GM18519 (cell line): ENCODE results near the gene LRP1B.
A peak's percentile ranks its signal among the peaks of the same experiment; 100 is the strongest.

ENCODE experiments used
- ATAC-seq: cut with Tn5 transposase; IDR thresholded peaks from one replicate; pipeline ENCODE4 v1.9.1; 2021; ENCODE audit warnings: mild to moderate bottlenecking, moderate library complexity; ENCODE audit not compliant: unreplicated experiment, low FRiP score

Gene LRP1B

DNA sequence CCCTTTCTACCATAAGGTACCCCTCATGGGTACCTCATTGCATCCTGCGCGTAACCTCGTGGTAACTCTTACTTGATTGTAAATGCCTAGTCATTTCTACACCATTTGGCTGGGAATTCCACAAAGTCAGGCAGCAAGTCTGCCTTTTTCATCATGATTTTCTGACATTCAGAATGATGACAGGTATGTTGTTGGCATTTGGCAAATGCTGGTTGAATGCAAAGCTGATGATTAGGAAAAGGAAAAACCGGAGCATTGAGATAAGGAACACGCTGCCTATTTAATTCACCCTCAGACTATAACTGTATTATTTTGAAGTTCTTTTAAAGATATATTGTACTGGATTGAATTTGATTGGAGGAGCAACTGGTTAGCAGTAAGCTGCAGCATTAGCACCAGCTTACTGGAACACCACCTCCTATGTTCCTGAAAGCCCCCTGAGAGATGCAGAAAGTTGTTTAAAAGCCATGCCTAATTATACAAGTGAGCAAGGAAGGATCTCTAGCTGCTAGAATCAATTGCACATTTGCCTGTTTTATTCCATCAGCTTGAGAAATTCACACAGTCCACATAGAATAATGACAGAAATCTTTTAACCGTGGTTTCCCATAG is 520.1 kb downstream of the LRP1B start:
- no peak for ATAC-seq

DNA sequence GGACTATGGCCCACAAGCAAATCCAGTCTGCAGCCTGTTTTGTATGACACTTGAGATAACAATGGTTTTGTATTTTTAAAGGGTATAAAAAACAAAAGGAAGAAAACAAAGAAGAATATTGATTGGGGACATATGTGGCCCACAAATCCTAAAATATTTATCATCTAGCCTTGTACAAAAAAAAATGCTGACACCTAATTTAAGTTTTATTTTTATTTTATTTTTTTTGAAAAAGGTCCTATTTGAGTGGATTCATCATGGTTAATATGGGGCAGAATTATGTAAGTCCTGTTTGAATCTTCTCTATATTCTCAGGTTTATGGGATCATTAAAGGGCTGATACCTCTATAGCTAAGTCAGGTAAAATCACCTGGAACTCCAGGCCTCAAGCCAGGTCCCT is 525.7 kb downstream of the LRP1B start:
- no peak for ATAC-seq

DNA sequence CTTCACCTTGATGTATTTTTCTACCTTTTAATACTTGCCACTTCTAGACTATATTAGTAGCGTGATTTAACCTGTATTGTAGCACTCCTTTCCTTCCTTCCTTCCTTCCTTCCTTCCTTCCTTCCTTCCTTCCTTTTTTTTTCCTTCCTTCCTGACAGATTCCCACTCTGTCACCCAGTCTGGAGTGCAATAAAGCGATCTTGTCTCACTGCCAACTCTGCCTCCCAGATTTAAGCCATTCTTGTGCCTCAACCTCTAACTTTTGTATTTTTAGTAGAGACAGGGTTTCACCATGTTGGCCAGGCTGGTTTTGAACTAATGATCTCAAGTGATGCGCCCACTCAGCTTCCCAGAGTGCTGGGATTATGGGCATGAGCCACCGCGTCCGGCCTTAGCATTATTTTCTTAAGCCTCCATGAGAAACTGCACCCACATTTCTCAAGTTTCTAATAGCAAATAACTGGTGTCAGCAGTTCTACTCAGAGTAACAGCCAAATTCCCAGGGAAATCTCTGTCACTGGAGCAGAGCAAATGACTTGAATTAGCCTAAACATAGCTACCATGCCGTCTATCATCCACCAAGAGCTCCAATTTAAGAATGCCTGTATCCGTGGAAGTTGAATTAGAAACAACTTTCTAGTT is 529.2 kb downstream of the LRP1B start:
- no peak for ATAC-seq

DNA sequence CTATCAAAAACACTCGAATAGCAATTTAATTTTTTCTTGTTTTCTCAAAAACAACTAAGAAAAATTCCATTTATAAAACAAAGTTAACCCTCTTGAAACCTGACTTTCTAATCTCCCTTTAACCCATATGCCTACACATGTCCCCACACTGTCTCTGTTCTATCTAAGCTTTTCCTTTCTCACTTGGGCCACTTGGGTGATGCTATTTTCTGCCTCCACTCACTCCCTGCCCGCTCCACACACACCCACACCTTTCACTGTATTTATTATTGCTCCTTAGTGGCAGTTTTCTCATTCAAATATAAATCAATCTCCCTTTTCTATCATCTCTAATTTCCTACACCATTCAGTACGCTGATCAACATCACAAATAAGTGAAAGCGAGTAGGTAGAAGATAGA is 531.1 kb downstream of the LRP1B start:
- no peak for ATAC-seq

DNA sequence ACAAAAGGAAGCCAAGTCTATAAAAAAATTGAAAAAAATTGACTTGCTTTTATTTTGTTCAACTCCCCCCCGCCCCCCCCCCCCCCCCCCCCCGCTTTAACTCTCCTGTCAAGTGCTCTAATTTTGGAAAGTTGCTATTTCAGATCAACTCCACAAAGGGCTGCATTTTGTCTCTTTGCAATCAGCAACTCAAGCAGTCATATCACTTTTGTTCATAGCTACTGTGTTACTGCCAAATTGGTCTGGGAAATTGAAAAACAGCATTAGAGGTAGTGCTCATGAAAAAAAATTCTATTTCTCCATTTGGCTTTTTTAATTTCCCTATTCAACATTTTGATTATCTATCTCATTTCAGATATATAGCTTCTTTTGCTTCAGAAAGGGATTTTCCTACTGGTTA is 531.8 kb downstream of the LRP1B start:
- no peak for ATAC-seq

DNA sequence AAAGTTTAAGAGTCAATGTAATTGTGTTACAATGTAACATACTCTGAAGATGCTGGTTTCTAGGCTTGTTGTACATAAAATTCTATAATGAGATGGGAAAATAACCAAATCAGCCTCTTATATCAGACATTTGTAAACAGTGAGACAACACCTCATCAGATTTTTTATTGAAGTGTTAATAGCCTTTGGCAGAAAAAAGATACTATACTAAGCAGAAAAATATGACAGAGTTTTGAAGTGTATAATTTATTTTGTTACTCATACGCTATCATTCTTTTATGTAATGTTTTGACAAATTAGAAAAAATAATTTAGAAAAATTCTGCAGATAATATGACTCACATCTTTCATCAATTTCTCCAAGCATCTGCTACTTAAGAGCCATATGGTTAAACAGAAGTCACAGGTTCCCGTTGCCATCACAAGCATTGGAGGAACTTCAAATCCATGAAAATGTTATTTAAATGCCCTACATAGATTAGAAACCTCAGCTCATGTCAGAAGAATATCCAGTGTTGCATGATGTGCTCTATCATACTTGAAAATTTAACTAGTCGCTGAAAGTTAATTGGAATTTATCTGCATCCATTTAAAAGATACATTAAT is 535.4 kb downstream of the LRP1B start:
- ATAC-seq: no peak

DNA sequence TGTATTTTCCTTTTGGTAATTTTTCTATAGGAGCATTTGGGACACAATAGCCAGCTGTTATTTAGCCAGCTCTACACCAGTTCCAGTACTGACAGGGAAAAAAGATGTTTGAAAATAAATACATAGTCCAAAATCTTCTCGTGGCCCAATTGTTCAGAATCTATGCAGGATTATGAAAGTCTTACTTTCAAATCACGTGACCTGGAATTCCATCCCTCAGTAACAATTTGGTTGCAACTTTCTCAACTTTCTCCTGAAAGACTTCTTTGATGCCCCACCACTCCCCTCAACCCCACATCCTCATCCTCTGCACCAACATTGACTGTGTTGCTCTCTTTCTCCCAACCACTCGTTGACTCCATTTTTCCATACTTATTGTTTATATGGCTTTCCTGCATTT is 539.0 kb downstream of the LRP1B start:
- no peak for ATAC-seq

DNA sequence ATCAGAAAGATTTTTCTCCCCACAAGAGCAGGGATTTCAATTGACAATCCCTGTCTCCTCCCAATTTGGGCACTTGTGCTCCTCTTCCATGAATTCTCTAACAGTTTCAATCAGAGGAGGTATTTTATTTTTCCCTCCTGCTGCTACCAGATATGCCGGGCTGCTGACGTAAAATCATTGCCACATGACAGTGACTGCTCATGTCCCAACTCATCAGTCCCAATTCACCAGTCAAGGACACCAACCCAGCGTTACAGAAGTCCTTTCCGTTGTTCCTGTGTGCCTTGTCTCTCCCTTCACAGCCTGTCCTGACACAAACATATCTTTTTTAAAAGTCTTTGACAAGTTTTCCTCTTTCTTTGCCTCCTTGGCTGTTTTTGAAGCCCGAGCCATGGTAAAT is 540.2 kb downstream of the LRP1B start:
- no peak for ATAC-seq

DNA sequence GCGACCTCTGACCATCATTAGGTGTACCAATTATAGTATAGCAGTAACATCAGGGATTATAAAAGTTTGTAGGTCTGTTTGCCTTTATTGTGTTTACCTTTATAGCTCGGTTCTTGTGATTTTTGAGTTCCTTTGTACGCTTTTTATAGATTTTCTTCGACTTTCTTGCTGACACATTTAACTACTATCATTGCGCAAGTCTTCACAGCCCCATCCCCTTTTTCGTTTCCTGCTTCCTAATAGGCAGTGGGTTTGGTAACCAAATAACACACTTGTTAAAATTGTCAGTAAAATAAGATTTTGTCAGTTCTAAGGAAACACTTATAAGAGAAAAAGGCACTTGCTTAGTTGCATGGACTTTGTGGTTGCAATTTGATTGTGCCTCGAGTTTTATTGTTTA is 541.5 kb downstream of the LRP1B start:
- no peak for ATAC-seq

DNA sequence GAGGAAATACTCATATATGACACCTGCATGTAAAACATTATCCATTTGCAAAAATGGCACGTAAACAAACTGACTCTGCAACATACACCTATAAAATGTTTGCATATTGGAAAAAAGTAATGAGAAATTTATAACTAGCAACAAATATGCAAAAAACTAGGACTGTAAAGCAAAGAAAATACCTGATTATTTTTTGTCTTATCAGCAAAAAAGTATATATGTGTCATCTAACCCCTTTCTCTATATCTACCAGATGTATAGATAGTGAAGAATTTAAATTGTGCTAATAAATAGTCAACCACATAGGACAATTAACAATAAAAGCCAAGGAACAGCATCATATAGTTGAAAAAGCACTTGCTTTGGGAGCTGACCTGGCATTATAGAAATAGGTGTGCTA is 543.8 kb downstream of the LRP1B start:
- ATAC-seq: no peak

DNA sequence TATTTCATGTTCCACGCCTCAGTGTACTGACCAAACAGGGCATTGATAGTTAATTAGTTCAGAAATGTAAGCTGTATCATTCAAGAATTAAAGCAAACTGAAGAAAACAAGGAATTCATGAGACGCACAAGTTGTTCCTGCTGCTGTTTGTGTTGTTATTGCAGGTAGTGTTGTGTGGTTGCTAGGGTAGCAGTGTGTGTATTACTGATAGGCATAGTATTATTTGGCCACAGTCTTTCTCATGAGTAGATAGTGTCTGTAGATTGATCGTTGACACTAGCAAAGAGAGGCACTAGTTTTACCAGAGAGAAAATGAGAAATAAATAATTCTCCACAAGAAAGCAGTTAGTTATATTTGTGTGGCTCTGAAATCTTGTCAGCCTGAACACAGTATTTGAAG is 548.6 kb downstream of the LRP1B start:
- ATAC-seq: no peak

DNA sequence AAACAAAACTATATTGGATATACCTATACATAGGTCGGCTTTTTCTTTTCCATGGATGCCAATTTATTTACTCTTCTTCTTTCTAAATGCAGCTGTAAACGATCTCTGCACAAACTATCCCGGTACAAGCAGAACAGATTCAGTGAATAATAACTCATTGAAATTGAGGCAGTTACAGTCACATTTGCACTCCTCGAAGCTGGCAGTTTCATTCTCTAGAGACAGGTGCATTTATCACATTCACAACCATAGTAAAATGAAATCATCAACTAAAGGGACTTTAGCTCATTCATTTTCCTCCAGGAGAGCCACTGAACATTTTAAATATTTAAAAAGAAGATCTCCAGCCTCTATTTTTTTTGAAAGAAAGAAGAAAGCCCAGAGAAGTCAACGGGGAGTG is 551.7 kb downstream of the LRP1B start:
- no peak for ATAC-seq

DNA sequence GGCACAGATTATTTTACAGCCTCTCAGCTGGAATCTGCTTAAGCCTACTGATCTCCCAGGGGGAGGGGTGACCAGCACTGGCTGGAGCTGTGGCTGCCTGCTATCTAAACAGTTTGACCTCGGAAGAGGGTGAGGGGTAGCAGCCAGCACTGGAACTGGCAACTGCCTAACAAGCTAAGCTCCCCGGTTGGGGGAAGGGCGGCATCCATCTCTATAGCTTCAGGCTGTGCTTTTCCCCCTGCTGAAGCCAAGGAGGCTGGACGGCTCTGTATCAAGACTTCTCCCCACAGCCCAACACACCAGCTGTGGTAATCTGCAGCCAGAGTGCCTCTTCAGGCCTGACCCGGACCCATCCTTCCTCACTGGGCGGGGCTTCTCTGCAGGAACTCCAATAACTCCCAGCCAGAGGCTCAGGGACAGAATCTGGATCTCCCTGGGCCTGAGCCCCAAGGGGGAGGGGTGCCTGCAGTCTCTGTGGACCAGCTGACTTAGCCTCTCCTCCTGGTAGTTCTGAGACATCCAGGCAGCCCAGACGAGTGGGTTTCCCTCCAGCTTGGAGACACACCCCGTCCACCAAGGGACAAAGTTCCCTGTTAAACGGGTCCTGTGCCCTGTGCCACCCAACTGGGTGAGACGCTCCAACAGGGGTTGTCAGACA is 560.2 kb downstream of the LRP1B start:
- no peak for ATAC-seq

DNA sequence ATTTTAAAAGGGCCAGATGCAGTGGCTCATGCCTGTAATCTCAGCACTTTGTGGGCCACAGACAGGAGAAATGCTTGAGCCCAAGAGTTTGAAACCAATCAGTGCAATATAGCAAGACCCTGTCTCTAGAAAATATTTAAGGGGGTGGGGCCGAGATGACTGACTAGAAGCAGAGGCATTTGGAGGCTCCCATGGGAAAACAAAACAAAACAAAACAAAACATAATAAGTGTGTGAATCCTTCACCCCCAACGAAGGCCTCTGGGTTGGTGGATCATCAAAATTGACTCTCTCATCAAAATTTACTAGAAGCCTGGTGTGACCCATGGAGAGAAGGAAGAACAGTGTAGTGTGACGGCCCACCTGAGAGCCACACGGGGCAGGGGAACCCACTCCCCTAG is 560.9 kb downstream of the LRP1B start:
- ATAC-seq: no peak

DNA sequence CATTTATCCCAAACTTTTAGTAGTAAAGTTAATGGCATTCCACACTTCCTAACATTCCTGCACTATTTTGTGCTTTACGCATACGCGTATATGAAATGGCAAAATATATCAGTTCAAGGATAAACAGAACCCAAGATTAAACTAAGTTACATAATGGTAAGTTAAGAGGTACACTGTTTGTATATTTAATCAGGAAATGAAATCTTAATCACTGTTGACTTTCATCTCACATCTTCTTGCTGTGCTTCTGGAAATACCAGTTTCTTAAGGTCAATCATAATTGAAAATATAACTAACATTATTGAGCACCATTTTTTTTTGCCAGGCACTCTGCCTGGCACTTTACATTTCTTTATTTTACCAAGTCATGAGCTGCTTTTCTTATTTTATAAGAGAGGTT is 565.2 kb downstream of the LRP1B start:
- no peak for ATAC-seq

DNA sequence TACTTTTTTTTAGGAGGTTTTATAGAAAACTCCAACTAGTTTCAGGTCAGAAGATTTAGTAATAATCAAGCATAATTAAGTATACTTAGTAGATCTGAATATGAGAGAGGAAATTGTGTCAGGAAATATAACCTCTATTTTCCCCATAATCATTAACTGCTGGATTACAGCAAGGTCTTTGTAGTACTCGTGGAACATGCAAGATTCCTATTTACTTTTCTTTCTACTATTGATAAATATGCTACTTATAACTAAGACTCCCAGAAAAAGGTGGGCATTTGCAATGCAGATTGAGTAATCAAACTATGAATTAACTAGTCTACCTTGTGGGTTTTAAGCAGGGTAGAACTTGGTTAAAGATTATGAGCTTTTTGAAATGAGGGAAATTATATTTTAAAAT is 570.1 kb downstream of the LRP1B start:
- no peak for ATAC-seq

DNA sequence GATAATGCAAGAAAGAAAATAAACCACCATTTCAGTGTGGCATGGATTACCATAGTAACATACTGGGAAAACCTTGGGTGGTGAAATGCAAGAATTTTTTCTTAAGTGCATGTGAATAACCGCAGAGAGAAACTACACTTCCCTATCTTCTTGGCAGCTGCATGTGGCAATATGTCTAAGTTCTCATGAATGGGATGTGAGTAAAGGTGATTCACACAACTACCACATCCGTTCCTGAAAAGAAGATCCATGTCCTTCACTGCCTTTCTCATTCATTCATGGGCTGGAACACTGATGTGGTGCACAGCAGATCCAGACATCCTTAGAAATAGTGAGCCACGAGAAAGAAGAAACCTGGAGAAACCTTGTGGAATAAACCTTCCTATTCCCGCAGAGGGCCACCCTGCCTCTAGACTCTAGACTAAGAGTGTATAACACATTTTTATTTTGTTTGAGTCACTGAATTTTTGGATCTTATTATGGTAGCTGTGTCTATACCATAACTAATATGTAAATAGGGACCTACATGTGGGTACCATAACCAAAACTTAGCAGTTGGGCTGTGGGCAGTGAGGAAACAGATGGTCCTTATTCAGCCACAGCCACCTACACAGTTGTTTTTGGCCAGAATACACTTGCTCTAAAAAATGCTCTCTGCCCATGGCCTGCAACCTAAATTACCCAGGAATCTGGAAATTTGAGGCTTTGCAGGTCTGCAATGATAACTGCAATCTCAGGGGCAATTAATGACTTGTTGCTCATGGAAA is 573.3 kb downstream of the LRP1B start:
- peak; percentile 52 for ATAC-seq

DNA sequence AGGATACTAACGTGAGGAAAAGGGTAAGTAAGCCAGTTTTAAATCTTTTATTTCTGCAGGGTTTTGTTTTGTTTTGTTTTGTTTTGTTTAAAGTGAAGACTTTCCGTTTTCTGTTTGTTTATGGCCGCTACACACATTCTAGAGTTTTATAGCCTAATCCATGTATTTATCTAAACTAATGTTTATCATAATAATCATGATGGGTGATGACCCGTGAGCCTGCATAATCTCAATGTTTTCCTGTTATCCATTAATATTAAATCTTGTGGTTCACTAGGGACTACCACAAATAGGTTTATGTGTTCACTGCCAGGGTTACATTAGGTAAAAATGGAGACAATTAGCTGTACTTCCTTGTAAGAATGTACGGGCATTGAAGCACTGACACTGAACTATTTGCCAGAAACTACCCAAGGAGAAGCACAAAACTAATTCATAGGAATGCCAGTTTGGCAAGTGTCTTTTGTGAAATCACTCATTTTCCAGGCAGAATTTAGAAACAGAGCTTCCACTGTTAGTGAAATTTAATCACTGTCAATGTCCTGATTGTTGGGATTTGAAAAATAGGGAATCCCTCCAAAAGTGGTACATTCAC is 574.8 kb downstream of the LRP1B start:
- no peak for ATAC-seq

DNA sequence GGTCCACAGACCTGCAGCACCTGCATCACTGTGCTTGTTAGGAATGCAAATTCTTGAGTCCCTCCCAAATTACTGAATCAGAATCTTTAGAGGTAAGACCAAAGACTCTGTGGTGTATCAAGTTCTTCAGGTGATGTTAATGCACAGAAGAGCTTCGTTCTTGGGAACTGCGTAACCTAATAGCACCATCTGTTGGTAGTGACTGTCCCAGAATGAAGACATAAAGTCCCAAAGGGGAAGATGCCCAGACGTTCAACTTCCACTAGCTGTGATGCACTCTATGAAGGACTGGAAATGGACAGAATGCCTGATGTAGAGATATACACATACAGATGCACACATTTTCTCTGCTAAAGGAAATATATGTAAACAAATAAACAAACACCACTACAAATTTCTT is 576.0 kb downstream of the LRP1B start:
- peak; percentile 81 for ATAC-seq

DNA sequence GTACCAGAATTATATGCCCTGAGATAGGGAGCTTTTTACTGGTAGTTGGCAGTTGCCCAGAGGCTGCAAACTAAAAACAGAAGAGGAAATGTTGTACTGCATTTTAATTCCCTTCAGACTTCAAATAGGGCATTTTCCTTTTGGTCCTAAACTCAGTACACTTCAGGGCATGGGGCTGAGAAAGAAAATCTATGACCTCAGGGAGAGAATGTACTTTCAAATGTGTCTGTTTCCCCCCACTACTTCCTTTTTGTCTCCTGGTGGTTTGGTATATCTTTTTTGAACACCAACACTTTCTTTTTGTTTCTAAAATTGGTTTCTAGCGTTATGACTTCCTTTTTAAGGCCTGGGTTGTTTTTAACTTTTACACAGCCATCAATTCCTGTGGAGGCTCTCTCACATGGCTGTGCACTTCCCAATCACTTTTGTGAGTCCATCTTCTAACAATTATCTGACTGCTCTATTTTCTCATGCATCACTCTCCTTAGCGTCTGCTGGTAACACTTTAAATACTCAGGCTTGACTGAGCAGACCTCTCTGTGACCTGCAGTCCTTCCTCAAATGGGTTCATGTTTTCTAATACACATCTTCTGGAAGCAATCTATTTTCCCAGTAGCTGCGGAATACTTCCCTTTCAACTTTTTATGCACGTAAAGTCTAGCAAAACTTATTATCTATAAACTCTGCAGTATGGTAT is 596.0 kb downstream of the LRP1B start:
- ATAC-seq: peak; percentile 87
